ENCODE data around the gene APP. TPM values are rescaled to one million over a fixed set of nuclear protein-coding genes. Genes with fewer than 3 reads are reported as not detected.

The APP gene
- total RNA-seq, 1 experiment from 2014 or later = 560 TPM

DNA sequence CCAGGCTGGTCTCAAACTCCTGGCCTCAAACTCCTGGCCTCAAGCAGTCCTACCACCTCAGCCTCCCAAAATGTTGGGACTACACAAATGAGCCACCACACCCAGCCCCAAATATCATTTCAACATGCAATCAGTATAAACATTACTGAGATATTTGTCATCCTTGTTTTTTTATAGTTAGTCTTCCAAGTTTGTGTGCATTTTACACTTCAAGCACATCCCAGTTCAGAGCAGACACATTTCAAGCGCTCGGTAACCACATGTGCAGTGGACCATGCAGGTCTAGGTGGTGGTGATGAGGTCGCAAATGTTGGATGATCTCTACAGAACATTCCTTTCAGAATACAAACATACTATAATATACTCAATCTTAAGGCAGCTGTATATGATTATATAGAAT is 23.8 kb upstream of the APP start:
- H3K9me3 Mint-ChIP-seq = peaks cover 8% of the 10 kb centered on the region
- no peak for DNase-seq (ENCODE audit: low spot score)
- peaks cover 2% of the 10 kb centered on the region; the same call in 1 of the 2 replicates for H3K4me1 Mint-ChIP-seq
- H3K27ac Mint-ChIP-seq = no peak overlapping the region
- TF ChIP-seq, protein P1, sequence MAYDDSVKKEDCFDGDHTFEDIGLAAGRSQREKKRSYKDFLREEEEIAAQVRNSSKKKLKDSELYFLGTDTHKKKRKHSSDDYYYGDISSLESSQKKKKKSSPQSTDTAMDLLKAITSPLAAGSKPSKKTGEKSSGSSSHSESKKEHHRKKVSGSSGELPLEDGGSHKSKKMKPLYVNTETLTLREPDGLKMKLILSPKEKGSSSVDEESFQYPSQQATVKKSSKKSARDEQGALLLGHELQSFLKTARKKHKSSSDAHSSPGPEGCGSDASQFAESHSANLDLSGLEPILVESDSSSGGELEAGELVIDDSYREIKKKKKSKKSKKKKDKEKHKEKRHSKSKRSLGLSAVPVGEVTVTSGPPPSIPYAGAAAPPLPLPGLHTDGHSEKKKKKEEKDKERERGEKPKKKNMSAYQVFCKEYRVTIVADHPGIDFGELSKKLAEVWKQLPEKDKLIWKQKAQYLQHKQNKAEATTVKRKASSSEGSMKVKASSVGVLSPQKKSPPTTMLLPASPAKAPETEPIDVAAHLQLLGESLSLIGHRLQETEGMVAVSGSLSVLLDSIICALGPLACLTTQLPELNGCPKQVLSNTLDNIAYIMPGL (CRISPR knock-in tag; IDR thresholded peaks at IDR 0.05) = no peak
- TF ChIP-seq, protein P2, sequence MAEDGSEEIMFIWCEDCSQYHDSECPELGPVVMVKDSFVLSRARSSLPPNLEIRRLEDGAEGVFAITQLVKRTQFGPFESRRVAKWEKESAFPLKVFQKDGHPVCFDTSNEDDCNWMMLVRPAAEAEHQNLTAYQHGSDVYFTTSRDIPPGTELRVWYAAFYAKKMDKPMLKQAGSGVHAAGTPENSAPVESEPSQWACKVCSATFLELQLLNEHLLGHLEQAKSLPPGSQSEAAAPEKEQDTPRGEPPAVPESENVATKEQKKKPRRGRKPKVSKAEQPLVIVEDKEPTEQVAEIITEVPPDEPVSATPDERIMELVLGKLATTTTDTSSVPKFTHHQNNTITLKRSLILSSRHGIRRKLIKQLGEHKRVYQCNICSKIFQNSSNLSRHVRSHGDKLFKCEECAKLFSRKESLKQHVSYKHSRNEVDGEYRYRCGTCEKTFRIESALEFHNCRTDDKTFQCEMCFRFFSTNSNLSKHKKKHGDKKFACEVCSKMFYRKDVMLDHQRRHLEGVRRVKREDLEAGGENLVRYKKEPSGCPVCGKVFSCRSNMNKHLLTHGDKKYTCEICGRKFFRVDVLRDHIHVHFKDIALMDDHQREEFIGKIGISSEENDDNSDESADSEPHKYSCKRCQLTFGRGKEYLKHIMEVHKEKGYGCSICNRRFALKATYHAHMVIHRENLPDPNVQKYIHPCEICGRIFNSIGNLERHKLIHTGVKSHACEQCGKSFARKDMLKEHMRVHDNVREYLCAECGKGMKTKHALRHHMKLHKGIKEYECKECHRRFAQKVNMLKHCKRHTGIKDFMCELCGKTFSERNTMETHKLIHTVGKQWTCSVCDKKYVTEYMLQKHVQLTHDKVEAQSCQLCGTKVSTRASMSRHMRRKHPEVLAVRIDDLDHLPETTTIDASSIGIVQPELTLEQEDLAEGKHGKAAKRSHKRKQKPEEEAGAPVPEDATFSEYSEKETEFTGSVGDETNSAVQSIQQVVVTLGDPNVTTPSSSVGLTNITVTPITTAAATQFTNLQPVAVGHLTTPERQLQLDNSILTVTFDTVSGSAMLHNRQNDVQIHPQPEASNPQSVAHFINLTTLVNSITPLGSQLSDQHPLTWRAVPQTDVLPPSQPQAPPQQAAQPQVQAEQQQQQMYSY (CRISPR knock-in tag; IDR thresholded peaks at IDR 0.05) = no peak
- TF ChIP-seq NR3C1 (CRISPR knock-in tag; conservative IDR thresholded peaks at IDR 0.05; ENCODE audit: low read depth) (no peak), JAZF1 (CRISPR knock-in tag; IDR thresholded peaks at IDR 0.05) (no peak), CREM (CRISPR knock-in tag; IDR thresholded peaks at IDR 0.05) (no peak), ZNF416 (CRISPR knock-in tag; IDR thresholded peaks at IDR 0.05) (no peak)
- TF ChIP-seq, protein P3, sequence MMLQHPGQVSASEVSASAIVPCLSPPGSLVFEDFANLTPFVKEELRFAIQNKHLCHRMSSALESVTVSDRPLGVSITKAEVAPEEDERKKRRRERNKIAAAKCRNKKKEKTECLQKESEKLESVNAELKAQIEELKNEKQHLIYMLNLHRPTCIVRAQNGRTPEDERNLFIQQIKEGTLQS (CRISPR knock-in tag; conservative IDR thresholded peaks at IDR 0.05) = no peak
- TF ChIP-seq, protein P4, sequence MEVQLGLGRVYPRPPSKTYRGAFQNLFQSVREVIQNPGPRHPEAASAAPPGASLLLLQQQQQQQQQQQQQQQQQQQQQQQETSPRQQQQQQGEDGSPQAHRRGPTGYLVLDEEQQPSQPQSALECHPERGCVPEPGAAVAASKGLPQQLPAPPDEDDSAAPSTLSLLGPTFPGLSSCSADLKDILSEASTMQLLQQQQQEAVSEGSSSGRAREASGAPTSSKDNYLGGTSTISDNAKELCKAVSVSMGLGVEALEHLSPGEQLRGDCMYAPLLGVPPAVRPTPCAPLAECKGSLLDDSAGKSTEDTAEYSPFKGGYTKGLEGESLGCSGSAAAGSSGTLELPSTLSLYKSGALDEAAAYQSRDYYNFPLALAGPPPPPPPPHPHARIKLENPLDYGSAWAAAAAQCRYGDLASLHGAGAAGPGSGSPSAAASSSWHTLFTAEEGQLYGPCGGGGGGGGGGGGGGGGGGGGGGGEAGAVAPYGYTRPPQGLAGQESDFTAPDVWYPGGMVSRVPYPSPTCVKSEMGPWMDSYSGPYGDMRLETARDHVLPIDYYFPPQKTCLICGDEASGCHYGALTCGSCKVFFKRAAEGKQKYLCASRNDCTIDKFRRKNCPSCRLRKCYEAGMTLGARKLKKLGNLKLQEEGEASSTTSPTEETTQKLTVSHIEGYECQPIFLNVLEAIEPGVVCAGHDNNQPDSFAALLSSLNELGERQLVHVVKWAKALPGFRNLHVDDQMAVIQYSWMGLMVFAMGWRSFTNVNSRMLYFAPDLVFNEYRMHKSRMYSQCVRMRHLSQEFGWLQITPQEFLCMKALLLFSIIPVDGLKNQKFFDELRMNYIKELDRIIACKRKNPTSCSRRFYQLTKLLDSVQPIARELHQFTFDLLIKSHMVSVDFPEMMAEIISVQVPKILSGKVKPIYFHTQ (CRISPR knock-in tag; IDR thresholded peaks at IDR 0.05) = no peak
- TF ChIP-seq, protein P5, sequence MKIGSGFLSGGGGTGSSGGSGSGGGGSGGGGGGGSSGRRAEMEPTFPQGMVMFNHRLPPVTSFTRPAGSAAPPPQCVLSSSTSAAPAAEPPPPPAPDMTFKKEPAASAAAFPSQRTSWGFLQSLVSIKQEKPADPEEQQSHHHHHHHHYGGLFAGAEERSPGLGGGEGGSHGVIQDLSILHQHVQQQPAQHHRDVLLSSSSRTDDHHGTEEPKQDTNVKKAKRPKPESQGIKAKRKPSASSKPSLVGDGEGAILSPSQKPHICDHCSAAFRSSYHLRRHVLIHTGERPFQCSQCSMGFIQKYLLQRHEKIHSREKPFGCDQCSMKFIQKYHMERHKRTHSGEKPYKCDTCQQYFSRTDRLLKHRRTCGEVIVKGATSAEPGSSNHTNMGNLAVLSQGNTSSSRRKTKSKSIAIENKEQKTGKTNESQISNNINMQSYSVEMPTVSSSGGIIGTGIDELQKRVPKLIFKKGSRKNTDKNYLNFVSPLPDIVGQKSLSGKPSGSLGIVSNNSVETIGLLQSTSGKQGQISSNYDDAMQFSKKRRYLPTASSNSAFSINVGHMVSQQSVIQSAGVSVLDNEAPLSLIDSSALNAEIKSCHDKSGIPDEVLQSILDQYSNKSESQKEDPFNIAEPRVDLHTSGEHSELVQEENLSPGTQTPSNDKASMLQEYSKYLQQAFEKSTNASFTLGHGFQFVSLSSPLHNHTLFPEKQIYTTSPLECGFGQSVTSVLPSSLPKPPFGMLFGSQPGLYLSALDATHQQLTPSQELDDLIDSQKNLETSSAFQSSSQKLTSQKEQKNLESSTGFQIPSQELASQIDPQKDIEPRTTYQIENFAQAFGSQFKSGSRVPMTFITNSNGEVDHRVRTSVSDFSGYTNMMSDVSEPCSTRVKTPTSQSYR (CRISPR knock-in tag; IDR thresholded peaks at IDR 0.05) = no peak
- CTCF ChIA-PET = no interaction called here
- no peak for ATAC-seq
- no peaks in the 10 kb centered on the region for H3K27me3 Mint-ChIP-seq (ENCODE audit: low read depth)
- POLR2A ChIA-PET = no interaction called here
- no peak overlapping the region for H3K4me3 Mint-ChIP-seq
- peaks cover 3% of the 10 kb centered on the region; the same call in 1 of the 2 replicates for H3K36me3 Mint-ChIP-seq

DNA sequence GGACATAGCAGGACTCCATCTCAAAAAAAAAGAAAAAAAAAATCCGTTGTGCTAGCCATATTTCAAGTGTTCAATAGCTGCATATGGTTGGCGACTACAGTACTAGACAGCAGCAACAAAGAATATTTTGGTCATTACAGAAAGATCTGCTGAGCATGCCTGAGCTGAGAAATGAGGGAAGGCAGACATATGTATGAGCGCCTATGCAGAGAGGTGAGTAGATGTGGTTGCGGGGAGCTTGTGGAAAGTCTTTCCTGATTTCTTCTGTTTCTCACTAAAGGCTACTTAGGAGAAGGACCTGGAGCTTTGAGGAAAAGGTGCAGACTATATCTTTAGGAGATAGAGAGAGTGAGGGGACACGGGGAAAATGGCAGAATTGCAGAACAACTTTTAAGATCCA is 21.0 kb upstream of the APP start:
- ATAC-seq (no peak), DNase-seq (ENCODE audit: low spot score) (no peak)
- ChIA-PET POLR2A (no interaction called here), CTCF (no interaction called here)
- H3K27me3 Mint-ChIP-seq (ENCODE audit: low read depth) = no peaks in the 10 kb centered on the region
- peaks cover 3% of the 10 kb centered on the region; the same call in 1 of the 2 replicates for H3K36me3 Mint-ChIP-seq
- H3K27ac Mint-ChIP-seq = no peak overlapping the region
- H3K4me3 Mint-ChIP-seq = no peak overlapping the region
- peaks cover 2% of the 10 kb centered on the region; the same call in 1 of the 2 replicates for H3K4me1 Mint-ChIP-seq
- peaks cover 13% of the 10 kb centered on the region for H3K9me3 Mint-ChIP-seq
- TF ChIP-seq GTF2I (CRISPR knock-in tag; conservative IDR thresholded peaks at IDR 0.05) = no peak
- TF ChIP-seq, protein P6, sequence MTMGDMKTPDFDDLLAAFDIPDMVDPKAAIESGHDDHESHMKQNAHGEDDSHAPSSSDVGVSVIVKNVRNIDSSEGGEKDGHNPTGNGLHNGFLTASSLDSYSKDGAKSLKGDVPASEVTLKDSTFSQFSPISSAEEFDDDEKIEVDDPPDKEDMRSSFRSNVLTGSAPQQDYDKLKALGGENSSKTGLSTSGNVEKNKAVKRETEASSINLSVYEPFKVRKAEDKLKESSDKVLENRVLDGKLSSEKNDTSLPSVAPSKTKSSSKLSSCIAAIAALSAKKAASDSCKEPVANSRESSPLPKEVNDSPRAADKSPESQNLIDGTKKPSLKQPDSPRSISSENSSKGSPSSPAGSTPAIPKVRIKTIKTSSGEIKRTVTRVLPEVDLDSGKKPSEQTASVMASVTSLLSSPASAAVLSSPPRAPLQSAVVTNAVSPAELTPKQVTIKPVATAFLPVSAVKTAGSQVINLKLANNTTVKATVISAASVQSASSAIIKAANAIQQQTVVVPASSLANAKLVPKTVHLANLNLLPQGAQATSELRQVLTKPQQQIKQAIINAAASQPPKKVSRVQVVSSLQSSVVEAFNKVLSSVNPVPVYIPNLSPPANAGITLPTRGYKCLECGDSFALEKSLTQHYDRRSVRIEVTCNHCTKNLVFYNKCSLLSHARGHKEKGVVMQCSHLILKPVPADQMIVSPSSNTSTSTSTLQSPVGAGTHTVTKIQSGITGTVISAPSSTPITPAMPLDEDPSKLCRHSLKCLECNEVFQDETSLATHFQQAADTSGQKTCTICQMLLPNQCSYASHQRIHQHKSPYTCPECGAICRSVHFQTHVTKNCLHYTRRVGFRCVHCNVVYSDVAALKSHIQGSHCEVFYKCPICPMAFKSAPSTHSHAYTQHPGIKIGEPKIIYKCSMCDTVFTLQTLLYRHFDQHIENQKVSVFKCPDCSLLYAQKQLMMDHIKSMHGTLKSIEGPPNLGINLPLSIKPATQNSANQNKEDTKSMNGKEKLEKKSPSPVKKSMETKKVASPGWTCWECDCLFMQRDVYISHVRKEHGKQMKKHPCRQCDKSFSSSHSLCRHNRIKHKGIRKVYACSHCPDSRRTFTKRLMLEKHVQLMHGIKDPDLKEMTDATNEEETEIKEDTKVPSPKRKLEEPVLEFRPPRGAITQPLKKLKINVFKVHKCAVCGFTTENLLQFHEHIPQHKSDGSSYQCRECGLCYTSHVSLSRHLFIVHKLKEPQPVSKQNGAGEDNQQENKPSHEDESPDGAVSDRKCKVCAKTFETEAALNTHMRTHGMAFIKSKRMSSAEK (CRISPR knock-in tag; IDR thresholded peaks at IDR 0.05; ENCODE audit: borderline replicate concordance) = no peak
- no peak for TF ChIP-seq GRHL2 (CRISPR knock-in tag; IDR thresholded peaks at IDR 0.05; ENCODE audit: insufficient replicate concordance, severe bottlenecking)
- no peak for TF ChIP-seq TEAD1 (CRISPR knock-in tag; IDR thresholded peaks at IDR 0.05)
- TF ChIP-seq, protein P7, sequence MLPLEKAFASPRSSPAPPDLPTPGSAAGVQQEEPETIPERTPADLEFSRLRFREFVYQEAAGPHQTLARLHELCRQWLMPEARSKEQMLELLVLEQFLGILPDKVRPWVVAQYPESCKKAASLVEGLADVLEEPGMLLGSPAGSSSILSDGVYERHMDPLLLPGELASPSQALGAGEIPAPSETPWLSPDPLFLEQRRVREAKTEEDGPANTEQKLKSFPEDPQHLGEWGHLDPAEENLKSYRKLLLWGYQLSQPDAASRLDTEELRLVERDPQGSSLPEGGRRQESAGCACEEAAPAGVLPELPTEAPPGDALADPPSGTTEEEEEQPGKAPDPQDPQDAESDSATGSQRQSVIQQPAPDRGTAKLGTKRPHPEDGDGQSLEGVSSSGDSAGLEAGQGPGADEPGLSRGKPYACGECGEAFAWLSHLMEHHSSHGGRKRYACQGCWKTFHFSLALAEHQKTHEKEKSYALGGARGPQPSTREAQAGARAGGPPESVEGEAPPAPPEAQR (CRISPR knock-in tag; IDR thresholded peaks at IDR 0.05) = no peak
- no peak for TF ChIP-seq ZNF232 (CRISPR knock-in tag; IDR thresholded peaks at IDR 0.05)
- TF ChIP-seq ZNF121 (CRISPR knock-in tag; IDR thresholded peaks at IDR 0.05) = no peak
- TF ChIP-seq, protein P8, sequence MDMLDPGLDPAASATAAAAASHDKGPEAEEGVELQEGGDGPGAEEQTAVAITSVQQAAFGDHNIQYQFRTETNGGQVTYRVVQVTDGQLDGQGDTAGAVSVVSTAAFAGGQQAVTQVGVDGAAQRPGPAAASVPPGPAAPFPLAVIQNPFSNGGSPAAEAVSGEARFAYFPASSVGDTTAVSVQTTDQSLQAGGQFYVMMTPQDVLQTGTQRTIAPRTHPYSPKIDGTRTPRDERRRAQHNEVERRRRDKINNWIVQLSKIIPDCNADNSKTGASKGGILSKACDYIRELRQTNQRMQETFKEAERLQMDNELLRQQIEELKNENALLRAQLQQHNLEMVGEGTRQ (CRISPR knock-in tag; IDR thresholded peaks at IDR 0.05) = no peak
